Lower leg skin (tissue), 4 donors: ENCODE measurements around the gene PLPP7. TPM values are rescaled to one million over a fixed set of nuclear protein-coding genes. Genes with fewer than 3 reads are reported as not detected.

Experiments
- DNase-seq, 2 donors: peaks; one replicate each; pipeline ENCODE4 v3.0.0-alpha.2; 2019; ENCODE audit warnings: low spot score in 2 of 2
- H3K4me3 ChIP-seq: fragments of 200-600 bp; sonication (generic); 2 replicates; pipeline ENCODE4 v1.5.1; 2017; ENCODE audit warnings: mild to moderate bottlenecking, low read depth; ENCODE audit not compliant: poor library complexity, severe bottlenecking
- POLR2A ChIP-seq, 2 donors: fragments of 450-650 bp; IDR thresholded peaks; one replicate each; pipeline ENCODE4 v1.6.1; 2016 to 2017; ENCODE audit warnings: antibody characterized with exemption in 2 of 2, mild to moderate bottlenecking in 1 of 2, moderate library complexity in 1 of 2
- WGBS, 2 donors: methylation state at CpG; one replicate each; pipeline ENCODE4 v1.1.5; 2018; 5-methylcytosine and 5-hydroxymethylcytosine counted together
- intact Hi-C: fragments of 100-400 bp; cut with DNase I; formaldehyde crosslinking; loops from one replicate; pipeline ENCODE4 v1.15.0; 2023; ENCODE audit warnings: low total_unique reads
- total RNA-seq, 4 donors: library from RNA; depleted of rRNA; stranded (reverse); fragments of >200 nt; gene quantifications; one replicate each; pipeline ENCODE4 v1.1.0, GENCODE V29; 2016
- TF ChIP-seq, protein P1 (sequence below), 3 donors: fragments of 450-650 bp; IDR thresholded peaks; one replicate each; pipeline ENCODE4 v1.5.1; 2016; ENCODE audit warnings: antibody characterized with exemption in 3 of 3, mild to moderate bottlenecking in 3 of 3, moderate library complexity in 2 of 3

The PLPP7 gene
- total RNA-seq, 4 donors from 2014 or later: 0.27 to 2.6 (median 1.1) TPM; not detected in 1

DNA sequence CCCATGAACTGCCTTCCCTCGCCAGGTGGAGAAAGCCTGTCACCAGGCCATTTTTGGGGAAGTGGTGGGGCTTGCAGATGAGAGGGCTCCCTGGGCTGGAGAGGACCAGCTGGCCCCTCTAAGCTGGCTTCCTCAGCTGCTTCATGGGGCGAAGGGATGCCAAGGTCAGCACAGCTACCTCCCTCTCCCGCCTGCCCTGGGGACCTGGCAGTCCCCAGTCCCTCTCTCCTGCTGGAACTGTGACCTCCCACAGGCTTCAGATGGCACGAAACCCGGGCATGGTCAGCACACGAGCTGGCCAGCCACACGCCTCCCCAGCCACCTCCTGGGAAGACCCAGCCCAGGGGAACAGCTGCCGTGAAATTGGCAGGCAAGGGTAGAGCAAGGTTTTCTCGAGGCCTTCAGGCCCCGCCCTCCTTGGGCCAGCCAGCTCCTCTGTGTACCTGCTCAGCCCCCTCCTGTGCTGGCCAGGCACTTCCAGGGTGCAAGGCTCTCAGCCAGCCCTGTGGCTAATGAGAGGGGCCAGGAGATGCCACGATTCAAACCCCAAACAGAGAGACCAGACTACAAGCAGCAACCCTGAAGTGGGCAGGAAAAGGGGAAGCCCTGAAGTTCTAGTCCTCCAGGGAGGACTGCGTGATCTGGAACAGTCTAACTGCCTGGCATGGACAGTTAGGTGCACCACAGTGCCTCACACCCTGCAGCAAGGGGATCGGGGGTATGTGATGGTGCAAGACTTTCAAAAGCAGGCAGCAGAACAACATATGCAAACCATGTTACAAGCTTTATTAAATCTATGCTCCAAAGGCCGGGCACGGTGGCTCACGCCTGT lies 12.9 kb downstream of the PLPP7 start:
- 73% methylated on average over 13 to 14 of the region's 16 CpGs for WGBS, 2 donors

DNA sequence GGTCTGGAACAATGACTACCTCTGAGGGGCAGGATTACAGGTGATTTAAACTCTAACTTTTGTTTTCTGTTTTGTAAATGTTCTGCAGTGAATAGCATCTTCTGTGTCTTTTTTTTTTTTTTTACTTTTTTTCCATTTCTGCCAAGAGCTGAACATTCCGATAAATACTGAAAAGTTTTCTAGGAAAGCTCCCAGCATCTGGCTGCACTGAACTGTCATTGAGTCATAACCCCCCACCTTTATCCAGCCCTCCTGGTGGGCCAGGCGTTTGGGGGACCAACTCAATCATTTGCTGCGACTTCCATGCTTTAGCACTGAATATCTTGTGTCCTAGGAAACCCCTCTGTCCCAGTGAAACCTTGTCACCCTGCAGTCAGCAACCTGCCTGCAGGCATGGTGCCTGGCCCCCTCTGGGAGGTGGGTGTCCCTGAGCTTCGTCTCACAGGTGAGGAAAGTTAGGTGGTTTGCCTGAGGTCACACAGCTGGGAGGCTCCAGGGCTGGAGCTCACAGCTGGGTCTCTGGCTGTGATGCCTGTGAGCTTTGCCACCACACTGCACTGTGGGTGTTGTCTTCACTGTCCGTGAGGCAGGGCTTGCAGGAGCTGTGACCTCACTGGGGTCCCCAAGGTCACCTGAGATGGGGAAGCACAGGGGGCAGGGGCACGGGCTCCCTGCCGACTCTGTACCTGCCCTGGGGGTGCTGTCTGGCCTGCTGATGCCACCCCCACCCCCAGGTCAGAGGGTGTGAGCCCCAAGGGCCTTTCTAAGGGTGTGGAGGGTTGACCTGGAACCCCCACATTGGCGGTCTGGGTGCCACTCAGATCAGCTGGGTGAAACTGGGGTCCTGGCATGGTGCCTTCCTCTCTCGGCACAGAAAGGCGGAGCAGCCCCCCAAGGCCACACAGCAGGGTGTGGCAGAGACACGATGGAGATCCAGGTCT lies 14.1 kb downstream of the PLPP7 start:
- DNase-seq: no peak
- WGBS, 2 donors: 57 to 76% methylated on average over 9 to 10 of the region's 11 CpGs
- H3K4me3 ChIP-seq: no peak overlapping the region
- TF ChIP-seq, protein P1, sequence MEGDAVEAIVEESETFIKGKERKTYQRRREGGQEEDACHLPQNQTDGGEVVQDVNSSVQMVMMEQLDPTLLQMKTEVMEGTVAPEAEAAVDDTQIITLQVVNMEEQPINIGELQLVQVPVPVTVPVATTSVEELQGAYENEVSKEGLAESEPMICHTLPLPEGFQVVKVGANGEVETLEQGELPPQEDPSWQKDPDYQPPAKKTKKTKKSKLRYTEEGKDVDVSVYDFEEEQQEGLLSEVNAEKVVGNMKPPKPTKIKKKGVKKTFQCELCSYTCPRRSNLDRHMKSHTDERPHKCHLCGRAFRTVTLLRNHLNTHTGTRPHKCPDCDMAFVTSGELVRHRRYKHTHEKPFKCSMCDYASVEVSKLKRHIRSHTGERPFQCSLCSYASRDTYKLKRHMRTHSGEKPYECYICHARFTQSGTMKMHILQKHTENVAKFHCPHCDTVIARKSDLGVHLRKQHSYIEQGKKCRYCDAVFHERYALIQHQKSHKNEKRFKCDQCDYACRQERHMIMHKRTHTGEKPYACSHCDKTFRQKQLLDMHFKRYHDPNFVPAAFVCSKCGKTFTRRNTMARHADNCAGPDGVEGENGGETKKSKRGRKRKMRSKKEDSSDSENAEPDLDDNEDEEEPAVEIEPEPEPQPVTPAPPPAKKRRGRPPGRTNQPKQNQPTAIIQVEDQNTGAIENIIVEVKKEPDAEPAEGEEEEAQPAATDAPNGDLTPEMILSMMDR (IDR thresholded peaks at IDR 0.05): no peak
- TF ChIP-seq POLR2A (IDR thresholded peaks at IDR 0.05): no peak
- intact Hi-C loops: no loop called here

More for the DNA sequence above, 12.9 kb downstream of the PLPP7 start:
- intact Hi-C loops: no loop called here
- no peak for DNase-seq
- no peak overlapping the region for H3K4me3 ChIP-seq
- TF ChIP-seq POLR2A (IDR thresholded peaks at IDR 0.05): no peak
- TF ChIP-seq, protein P1 (IDR thresholded peaks at IDR 0.05): no peak

DNA sequence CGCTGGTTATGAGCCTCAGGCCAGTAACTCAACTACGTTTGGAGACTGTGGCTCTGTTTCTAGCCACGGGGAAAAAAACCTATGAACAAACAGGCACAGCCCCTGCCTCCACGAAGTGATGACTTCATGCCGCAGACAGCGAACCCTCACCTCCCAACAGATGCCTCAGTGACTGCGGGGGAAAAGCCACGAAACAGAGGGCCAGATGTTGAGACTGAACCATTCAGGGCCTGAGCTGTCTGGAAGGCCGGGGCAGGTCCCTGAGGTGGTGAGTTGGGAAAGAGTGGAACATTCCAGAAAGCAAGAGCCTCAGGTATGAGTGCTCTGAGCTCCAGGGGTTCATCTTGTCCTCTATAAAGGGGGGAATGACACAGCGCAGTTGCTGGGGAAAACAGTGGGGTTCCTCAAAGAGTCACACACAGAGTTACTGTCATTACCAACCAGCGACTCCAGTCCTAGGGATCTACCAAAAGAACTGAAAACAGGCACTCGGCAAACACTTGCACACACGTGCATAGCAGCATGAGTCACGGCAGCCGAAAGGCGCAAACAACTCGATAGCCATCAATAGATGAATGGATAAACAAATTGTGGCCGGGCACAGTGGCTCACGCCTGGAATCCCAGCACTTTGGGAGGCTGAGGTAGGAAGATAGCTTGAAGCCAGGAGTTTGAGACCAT lies 15.3 kb downstream of the PLPP7 start:
- WGBS, 2 donors: 76 to 77% methylated on average over 19 of the region's 19 CpGs
- intact Hi-C loops: no loop called here
- DNase-seq: no peak
- H3K4me3 ChIP-seq: no peak overlapping the region
- TF ChIP-seq, protein P1 (IDR thresholded peaks at IDR 0.05): no peak
- no peak for TF ChIP-seq POLR2A (IDR thresholded peaks at IDR 0.05)

DNA sequence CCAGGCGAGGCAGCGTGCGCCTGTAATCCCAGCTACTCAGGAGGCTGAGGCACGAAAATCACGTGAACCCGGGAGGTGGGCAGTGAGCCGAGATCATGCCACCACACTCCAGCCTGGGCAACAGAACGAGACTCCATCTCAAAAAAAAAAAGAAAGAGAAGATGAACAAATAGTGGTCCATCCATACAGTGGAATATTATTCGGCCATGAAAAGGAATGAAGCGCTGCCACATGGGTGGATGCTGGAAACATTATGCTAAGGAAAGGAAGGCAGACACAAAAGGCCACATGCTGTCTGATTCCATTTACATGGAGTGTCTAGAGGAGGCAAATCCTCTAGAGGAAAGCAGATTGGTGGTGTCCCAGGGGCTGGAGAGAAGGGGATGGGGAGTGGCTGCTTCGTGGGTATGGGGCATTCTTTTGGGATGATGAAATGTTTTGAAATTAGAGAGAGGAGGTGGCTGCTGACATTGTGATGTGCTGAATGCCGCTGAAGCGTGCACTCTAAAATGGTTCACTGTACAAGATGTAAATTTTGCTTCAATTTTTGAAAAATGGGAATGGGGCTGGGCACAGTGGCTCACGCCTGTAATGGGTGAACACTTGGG lies 17.0 kb downstream of the PLPP7 start:
- TF ChIP-seq POLR2A (IDR thresholded peaks at IDR 0.05): no peak
- TF ChIP-seq, protein P1 (IDR thresholded peaks at IDR 0.05): no peak
- no peak overlapping the region for H3K4me3 ChIP-seq
- intact Hi-C loops: no loop called here
- no peak for DNase-seq
- 89 to 92% methylated on average over 14 of the region's 14 CpGs for WGBS, 2 donors

DNA sequence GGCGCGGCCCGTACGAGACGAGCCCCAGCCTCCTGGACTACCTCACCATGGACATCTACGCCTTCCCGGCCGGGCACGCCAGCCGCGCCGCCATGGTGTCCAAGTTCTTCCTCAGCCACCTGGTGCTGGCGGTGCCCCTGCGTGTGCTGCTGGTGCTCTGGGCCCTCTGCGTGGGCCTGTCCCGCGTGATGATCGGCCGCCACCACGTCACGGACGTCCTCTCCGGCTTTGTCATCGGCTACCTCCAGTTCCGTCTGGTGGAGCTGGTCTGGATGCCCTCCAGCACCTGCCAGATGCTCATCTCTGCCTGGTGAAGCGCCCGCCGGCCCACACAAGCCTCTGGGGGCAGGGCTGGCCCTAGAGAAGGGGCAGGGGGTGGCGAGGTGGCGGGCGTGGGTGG lies 18.5 kb downstream of the PLPP7 start:
- no peak for DNase-seq
- no peak for TF ChIP-seq POLR2A (IDR thresholded peaks at IDR 0.05)
- TF ChIP-seq, protein P1 (IDR thresholded peaks at IDR 0.05): no peak
- no peak overlapping the region for H3K4me3 ChIP-seq
- intact Hi-C loops: no loop called here
- WGBS, 2 donors: 82 to 90% methylated on average over 20 to 31 of the region's 31 CpGs
